ENCODE data around the gene ACTL7B.
"Not testable (repeated sequence)": the region's sequence is repeated elsewhere in the genome, so short reads cannot be mapped to it uniquely, and the experiment has no call there.

ACTL7B gene

GRCh38 chr9:108855888-108856287, at the start of gene ACTL7B:
ACTL7B (minus strand) TSS chr9:108855986; CDS start chr9:108855930, 56 bp downstream.
- DNase-seq, result no peak

- no peak for DNase-seq
Measured at GRCh38 chr9:108905494-108905893, 49.7 kb upstream of the ACTL7B start.

GRCh38 chr9:108904161-108904560, 48.4 kb upstream of the ACTL7B start:
- DNase-seq, result no peak

DNA sequence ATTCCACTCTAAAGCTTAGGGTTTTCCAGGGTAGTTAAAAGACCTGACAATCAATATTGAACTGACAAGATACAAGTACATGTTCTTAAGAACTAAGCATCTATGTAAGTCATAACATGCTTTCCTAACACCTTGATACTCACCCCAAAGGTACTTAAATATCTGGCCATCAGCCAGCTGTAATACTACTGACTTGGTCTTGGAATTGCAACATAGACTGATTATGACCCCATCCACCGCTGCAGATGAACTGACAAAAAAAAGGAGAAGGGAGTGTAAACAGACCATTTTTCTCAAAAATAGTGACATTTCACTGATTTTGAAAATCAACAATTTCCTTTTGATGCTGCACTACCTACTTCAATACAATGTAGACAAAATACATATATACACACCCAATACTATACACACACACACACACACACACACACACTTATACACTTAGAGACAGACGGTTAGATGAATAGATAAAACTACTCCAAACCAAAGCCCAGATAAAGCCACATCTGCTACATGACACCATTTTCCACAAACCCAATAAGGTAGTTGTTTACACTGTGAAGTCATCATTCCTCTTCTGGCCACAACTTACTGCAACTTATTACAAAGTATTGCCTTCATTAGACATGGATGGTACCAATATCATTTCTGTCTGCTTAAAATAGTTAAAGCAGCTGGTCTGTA, 47.8 kb upstream of the ACTL7B start:
- no peak for DNase-seq

GRCh38 chr9:108900176-108900575, 44.4 kb upstream of the ACTL7B start:
- DNase-seq, result no peak

- DNase-seq, result not testable (repeated sequence)
Measured at GRCh38 chr9:108899023-108899695, 43.4 kb upstream of the ACTL7B start.

DNA sequence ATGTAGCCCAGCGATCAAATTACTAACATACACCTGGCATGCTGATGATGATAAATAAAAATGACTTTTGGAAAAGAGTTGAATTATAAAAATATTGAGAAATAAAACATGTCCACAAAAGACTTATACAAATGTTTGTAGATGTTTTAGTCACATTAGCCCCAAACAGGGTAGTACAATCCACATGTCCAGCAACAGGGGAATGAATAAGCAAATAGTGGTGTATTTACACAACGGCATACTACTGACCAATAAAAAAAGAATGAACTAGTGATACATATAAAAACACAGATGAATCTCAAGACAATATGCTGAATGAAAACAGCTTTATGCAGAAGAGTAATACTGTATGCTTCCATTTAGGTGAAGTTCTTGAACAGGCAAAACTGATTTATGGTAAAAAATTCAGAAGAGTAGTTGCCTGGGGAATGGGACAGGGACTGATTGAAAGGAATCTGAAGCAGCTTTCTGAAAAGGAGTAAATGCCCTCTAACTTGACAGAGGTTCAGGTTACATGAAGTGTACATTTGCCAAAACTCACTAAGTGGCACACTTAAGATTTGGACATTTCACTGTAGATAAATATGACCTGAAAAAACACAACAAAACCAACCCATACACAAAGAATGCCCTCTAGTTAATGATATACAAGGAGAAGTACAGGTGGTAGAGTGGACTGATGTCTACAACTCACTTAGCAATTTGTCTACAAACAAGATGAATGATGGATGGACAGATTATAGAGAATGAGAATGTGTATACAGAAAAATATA, 41.7 kb upstream of the ACTL7B start:
- DNase-seq, result no peak

- no peak for DNase-seq
Measured at GRCh38 chr9:108894225-108894997, 38.6 kb upstream of the ACTL7B start.

DNA sequence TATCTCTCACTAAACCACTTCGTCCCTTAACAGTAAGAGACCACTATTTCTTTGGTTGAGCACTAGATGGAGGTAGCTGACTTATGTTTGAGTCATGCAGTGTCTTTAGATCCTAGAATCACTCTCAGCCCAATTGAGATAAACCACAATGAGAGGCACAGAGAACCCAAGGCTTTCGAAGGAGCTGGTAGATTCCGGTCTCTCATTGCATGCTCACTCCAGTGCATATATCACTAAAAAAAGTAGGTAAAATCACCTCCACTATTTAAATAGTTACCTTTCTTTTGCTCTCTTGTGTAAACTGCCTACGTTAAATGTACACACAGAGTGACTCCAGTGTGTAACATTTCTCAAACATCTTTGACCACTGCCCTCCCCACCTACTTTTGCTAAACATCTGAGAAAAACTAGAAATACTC, 33.9 kb upstream of the ACTL7B start:
- DNase-seq, result no peak

DNA sequence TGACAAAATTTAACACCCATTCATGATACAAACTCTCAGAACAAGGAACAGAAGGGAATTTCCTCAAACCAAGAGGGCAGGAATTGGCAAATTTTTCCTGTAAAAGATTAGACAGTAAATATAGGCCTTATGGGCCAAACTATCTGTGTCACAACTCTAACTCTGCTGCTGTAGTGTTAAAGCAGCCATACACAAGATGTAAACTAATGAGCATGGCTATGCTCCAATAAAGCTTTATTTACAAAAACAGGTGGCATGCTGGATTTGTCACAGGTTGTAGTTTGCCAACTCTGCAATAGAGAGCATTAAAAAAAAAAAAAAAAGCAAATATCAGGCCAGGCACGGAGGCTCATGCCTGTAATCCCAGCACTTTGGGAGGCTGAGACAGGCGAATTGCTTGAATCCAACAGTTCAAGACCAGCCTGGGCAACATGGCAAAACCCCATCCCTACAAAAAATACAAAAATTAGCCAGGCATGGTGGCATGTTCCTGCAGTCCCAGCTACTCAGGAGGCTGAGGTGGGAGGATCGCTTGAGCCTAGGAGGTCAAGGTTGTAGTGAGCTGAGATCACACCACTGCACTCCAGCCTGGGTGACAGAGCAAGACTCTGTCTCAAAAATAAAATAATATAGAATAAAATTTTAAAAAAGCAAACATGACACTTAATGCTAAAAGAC, 30.9 kb upstream of the ACTL7B start:
- not testable (repeated sequence) for DNase-seq

- no peak for DNase-seq
Measured at GRCh38 chr9:108885643-108886348, 30.0 kb upstream of the ACTL7B start.

DNA sequence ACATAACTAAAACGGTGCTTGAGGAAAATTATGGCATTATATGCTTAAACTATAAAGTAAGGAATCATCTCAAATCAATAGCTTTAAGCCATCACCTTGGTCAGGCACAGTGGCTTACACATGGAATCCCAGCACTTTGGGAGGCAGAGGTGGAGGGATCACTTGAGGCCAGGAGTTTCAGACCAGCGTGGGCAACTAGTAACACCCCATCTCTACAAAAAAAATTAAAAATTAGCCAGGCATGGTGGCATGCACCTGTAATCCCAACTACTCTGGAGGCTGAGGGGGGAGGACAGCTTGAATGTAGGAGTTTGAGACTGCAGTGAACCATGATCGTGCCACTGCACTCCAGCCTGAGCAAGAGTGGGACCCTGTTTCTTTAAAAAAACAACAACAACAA, 28.9 kb upstream of the ACTL7B start:
- no peak for DNase-seq

- no peak for DNase-seq
Measured at GRCh38 chr9:108883085-108883484, 27.3 kb upstream of the ACTL7B start.

GRCh38 chr9:108882052-108882888, 26.5 kb upstream of the ACTL7B start:
- DNase-seq, result no peak

DNA sequence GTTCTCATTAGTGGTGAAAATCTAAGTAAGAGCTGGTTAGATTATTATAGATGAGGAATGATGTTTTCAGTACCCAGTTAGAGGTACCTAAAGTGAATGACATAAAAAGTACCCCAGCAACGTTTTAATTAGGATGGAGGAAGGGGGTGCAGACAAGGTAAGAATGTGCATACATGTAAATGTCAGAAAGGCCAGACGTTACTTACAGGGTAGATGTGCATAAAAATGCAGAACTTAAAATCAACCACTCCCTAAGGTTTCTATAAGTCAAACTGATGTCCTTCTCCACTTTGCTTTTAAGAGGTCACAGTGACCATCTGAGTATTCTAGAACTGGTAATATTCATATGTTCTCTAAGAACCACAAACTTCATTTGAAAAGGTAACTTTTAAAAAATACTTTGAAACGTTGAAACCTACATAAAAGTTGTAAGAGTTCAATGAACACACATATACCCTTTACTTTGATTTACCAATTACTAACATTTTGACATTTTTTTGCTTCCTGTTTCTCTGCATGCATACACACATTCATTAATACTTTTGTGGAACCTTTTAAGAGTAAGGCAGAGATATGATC, 25.0 kb upstream of the ACTL7B start:
- no peak for DNase-seq

DNA sequence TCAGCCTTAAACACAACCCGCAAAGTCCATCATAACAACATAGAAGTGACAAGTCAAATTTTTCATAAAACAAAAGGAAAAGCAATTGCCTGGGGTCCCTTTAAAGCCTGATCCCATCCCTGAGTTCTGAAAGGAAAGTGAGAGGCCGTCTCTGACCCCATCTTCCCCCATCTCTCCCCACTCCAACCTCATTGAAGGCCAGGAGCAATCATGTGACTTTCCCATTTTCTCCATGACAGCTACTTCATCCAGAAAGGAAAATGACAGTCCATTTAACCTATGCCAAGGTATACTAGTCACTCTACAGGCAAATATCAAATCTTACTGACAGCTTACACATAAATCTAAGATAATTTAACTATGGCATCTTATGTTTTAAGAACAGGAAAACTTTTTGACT, 21.7 kb upstream of the ACTL7B start:
- no peak for DNase-seq

GRCh38 chr9:108876425-108876824, 20.6 kb upstream of the ACTL7B start:
- DNase-seq, result no peak

- DNase-seq, result no peak
Measured at GRCh38 chr9:108874058-108874788, 18.4 kb upstream of the ACTL7B start.

DNA sequence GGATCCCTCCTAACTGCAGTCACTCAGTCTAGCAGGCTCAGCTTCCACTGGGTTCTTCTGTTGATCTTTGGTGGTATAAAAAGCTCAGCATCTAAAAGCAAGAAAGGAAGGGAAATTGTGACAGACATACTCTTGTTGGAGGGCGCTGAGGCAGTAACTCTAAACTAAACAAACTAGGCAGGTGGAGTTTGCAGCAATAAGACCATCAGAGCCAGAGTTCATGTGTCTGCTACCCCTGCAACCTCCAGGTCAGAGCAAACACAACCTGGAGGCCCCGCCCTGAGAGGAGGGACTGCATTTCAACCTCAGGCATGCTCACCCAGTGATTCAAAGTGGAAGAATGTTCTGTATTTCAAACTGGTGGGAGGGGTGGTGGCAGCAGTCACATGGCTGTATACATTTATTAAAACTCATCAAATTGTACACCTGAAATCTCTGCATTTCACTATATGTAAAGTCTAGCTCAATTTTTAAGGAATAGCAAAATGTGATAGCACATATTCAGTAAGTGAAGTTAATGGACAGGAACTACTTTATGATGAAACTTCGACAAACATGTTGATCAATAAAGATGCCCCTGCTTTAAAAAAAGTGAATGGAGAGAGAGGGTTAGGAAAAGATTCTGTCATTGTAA, 13.4 kb upstream of the ACTL7B start:
- no peak for DNase-seq

Measured in midbrain (tissue), 1 donor.